ENCODE results near the gene THSD7B.

The THSD7B gene

GRCh38 chr2:137508739-137509384 lies 743.5 kb downstream of the THSD7B start:
- H3K9me2 ChIP-seq (replicated peaks; ENCODE audit: low read depth, low read length), result no peaks in the 10 kb centered on the region
- H3F3A ChIP-seq (ENCODE audit: low read depth), result no peaks in the 10 kb centered on the region
- H3K9me3 ChIP-seq (ENCODE audit: insufficient read depth, low read depth, low read length), result no peaks in the 10 kb centered on the region
- no peaks in the 10 kb centered on the region for H3K4me1 ChIP-seq (ENCODE audit: insufficient read depth, low read length, poor library complexity, severe bottlenecking)
- no peak overlapping the region for H3K4me3 ChIP-seq (ENCODE audit: low read length, poor library complexity, severe bottlenecking)
- H4K20me1 ChIP-seq (ENCODE audit: insufficient read depth, low read length, poor library complexity, severe bottlenecking), result no peaks in the 10 kb centered on the region
- H2AFZ ChIP-seq (ENCODE audit: low read length), result no peak overlapping the region
- no peaks in the 10 kb centered on the region for H3K36me3 ChIP-seq (ENCODE audit: insufficient read depth, low read length)
- H3K79me2 ChIP-seq (ENCODE audit: insufficient read depth, low read length), result no peaks in the 10 kb centered on the region
- TF ChIP-seq EZH2phosphoT487 (IDR thresholded peaks at IDR 0.05; ENCODE audit: borderline replicate concordance) (no peak), CTCF (conservative IDR thresholded peaks at IDR 0.05; ENCODE audit: low read length) (no peak)
- H3K27me3 ChIP-seq (ENCODE audit: insufficient read depth, low read length, poor library complexity, severe bottlenecking), result no peaks in the 10 kb centered on the region
- H3K9ac ChIP-seq (ENCODE audit: low read depth, low read length, poor library complexity, severe bottlenecking), result no peak overlapping the region
- H3K4me2 ChIP-seq (ENCODE audit: low read depth, low read length, poor library complexity, severe bottlenecking), result no peak overlapping the region

GRCh38 chr2:137511526-137511925 lies 746.2 kb downstream of the THSD7B start:
- H3K9me3 ChIP-seq (ENCODE audit: insufficient read depth, low read depth, low read length), result no peaks in the 10 kb centered on the region
- no peaks in the 10 kb centered on the region for H3F3A ChIP-seq (ENCODE audit: low read depth)
- no peaks in the 10 kb centered on the region for H3K36me3 ChIP-seq (ENCODE audit: insufficient read depth, low read length)
- no peak overlapping the region for H2AFZ ChIP-seq (ENCODE audit: low read length)
- H3K4me3 ChIP-seq (ENCODE audit: low read length, poor library complexity, severe bottlenecking), result no peak overlapping the region
- no peak for TF ChIP-seq EZH2phosphoT487 (IDR thresholded peaks at IDR 0.05; ENCODE audit: borderline replicate concordance)
- TF ChIP-seq CTCF (conservative IDR thresholded peaks at IDR 0.05; ENCODE audit: low read length), result no peak
- H4K20me1 ChIP-seq (ENCODE audit: insufficient read depth, low read length, poor library complexity, severe bottlenecking), result no peaks in the 10 kb centered on the region
- H3K4me1 ChIP-seq (ENCODE audit: insufficient read depth, low read length, poor library complexity, severe bottlenecking), result no peaks in the 10 kb centered on the region
- H3K4me2 ChIP-seq (ENCODE audit: low read depth, low read length, poor library complexity, severe bottlenecking), result no peak overlapping the region
- H3K9me2 ChIP-seq (replicated peaks; ENCODE audit: low read depth, low read length), result no peaks in the 10 kb centered on the region
- H3K27me3 ChIP-seq (ENCODE audit: insufficient read depth, low read length, poor library complexity, severe bottlenecking), result no peaks in the 10 kb centered on the region
- no peak overlapping the region for H3K9ac ChIP-seq (ENCODE audit: low read depth, low read length, poor library complexity, severe bottlenecking)
- no peaks in the 10 kb centered on the region for H3K79me2 ChIP-seq (ENCODE audit: insufficient read depth, low read length)

GRCh38 chr2:137521653-137522619 lies 756.6 kb downstream of the THSD7B start:
- no peaks in the 10 kb centered on the region for H3K36me3 ChIP-seq (ENCODE audit: insufficient read depth, low read length)
- H3K9me3 ChIP-seq (ENCODE audit: insufficient read depth, low read depth, low read length), result no peaks in the 10 kb centered on the region
- H3K9me2 ChIP-seq (replicated peaks; ENCODE audit: low read depth, low read length), result no peaks in the 10 kb centered on the region
- no peaks in the 10 kb centered on the region for H3K79me2 ChIP-seq (ENCODE audit: insufficient read depth, low read length)
- TF ChIP-seq CTCF (conservative IDR thresholded peaks at IDR 0.05; ENCODE audit: low read length) (no peak), EZH2phosphoT487 (IDR thresholded peaks at IDR 0.05; ENCODE audit: borderline replicate concordance) (no peak)
- H2AFZ ChIP-seq (ENCODE audit: low read length), result no peak overlapping the region
- H4K20me1 ChIP-seq (ENCODE audit: insufficient read depth, low read length, poor library complexity, severe bottlenecking), result no peaks in the 10 kb centered on the region
- H3K4me2 ChIP-seq (ENCODE audit: low read depth, low read length, poor library complexity, severe bottlenecking), result no peak overlapping the region
- no peaks in the 10 kb centered on the region for H3K27me3 ChIP-seq (ENCODE audit: insufficient read depth, low read length, poor library complexity, severe bottlenecking)
- no peaks in the 10 kb centered on the region for H3K4me1 ChIP-seq (ENCODE audit: insufficient read depth, low read length, poor library complexity, severe bottlenecking)
- no peak overlapping the region for H3K9ac ChIP-seq (ENCODE audit: low read depth, low read length, poor library complexity, severe bottlenecking)
- no peaks in the 10 kb centered on the region for H3F3A ChIP-seq (ENCODE audit: low read depth)
- no peak overlapping the region for H3K4me3 ChIP-seq (ENCODE audit: low read length, poor library complexity, severe bottlenecking)

Measured in Loucy (cell line).